WTC11 (cell line): ENCODE measurements around the gene CDH12. TPM values are rescaled to one million over a fixed set of nuclear protein-coding genes. Genes with fewer than 3 reads are reported as not detected.

Experiments used
- ATAC-seq: fragments of 200-7000 bp; cut with Tn5 transposase; 2 replicates; pipeline ENCODE4 v1.10.0; 2021; ENCODE audit warnings: mild to moderate bottlenecking, moderate library complexity
- CTCF ChIA-PET: fragments of 300-600 bp; sonication (Branson Sonifier 250); formaldehyde crosslinking; loops from one replicate; lab custom pipeline; 2021; ENCODE audit warnings: antibody characterized with exemption; lab: Charles Lee
- POLR2A ChIA-PET: fragments of 350-600 bp; sonication (Branson Sonifier 250); formaldehyde crosslinking; loops from one replicate; lab custom pipeline; 2021; ENCODE audit warnings: antibody characterized with exemption; lab: Charles Lee
- DNase-seq: peaks from one replicate; pipeline ENCODE4 v3.0.0; 2021; ENCODE audit warnings: low spot score
- H3K27ac Mint-ChIP-seq: 2 replicates; pipeline ENCODE4 v1.8.0; 2021; ENCODE audit warnings: mixed read lengths
- H3K27me3 Mint-ChIP-seq: 2 replicates; pipeline ENCODE4 v1.8.0; 2021; ENCODE audit warnings: low read depth, mild to moderate bottlenecking, moderate library complexity, mixed read lengths
- H3K36me3 Mint-ChIP-seq: 2 replicates; pipeline ENCODE4 v1.8.0; 2021; ENCODE audit warnings: mixed read lengths
- H3K4me1 Mint-ChIP-seq: 2 replicates; pipeline ENCODE4 v1.8.0; 2022; ENCODE audit warnings: mixed read lengths
- H3K4me3 Mint-ChIP-seq: 2 replicates; pipeline ENCODE4 v1.8.0; 2021; ENCODE audit warnings: mild to moderate bottlenecking, moderate library complexity, mixed read lengths
- H3K9me3 Mint-ChIP-seq: 2 replicates; pipeline ENCODE4 v1.8.0; 2021; ENCODE audit warnings: mixed read lengths
- AFF4 ChIP-seq: sonication (generic); formaldehyde crosslinking; IDR thresholded peaks from 2 replicates; pipeline ENCODE4 v1.8.1; 2023; ENCODE audit warnings: mild to moderate bottlenecking, missing genetic modification reagents, borderline replicate concordance
- FOXJ3 ChIP-seq: sonication (generic); formaldehyde crosslinking; IDR thresholded peaks from 2 replicates; pipeline ENCODE4 v1.9.0; 2021; ENCODE audit warnings: missing genetic modification reagents, mild to moderate bottlenecking, borderline replicate concordance
- GRHL2 ChIP-seq: fragments of 250-450 bp; sonication (Bioruptor Pico); IDR thresholded peaks from 2 replicates; pipeline ENCODE4 v1.8.0; 2022; ENCODE audit warnings: mild to moderate bottlenecking, moderate library complexity; ENCODE audit not compliant: insufficient replicate concordance, severe bottlenecking
- KAT7 ChIP-seq: sonication (generic); formaldehyde crosslinking; IDR thresholded peaks from 2 replicates; pipeline ENCODE4 v1.8.1; 2023; ENCODE audit warnings: missing genetic modification reagents, mild to moderate bottlenecking, borderline replicate concordance
- NFATC4 ChIP-seq: fragments of 250-450 bp; sonication (Bioruptor Pico); IDR thresholded peaks from 2 replicates; pipeline ENCODE4 v1.9.0; 2021; ENCODE audit warnings: mild to moderate bottlenecking
- NFYB ChIP-seq: sonication (generic); formaldehyde crosslinking; conservative IDR thresholded peaks from 2 replicates; pipeline ENCODE4 v1.8.0; 2022; ENCODE audit warnings: low read depth, missing genetic modification reagents
- NR3C1 ChIP-seq: sonication (generic); formaldehyde crosslinking; conservative IDR thresholded peaks from 2 replicates; pipeline ENCODE4 v1.8.1; 2023; ENCODE audit warnings: low read depth, mild to moderate bottlenecking, missing genetic modification reagents
- PRRX2 ChIP-seq: fragments of 250-450 bp; sonication (Bioruptor Pico); IDR thresholded peaks from 2 replicates; pipeline ENCODE4 v1.8.0; 2021; ENCODE audit warnings: mild to moderate bottlenecking
- STAT6 ChIP-seq: sonication (generic); formaldehyde crosslinking; conservative IDR thresholded peaks from 2 replicates; pipeline ENCODE4 v1.8.1; 2023; ENCODE audit warnings: mild to moderate bottlenecking, low read depth, missing genetic modification reagents, moderate library complexity
- TEAD4 ChIP-seq: sonication (generic); formaldehyde crosslinking; IDR thresholded peaks from 2 replicates; pipeline ENCODE4 v1.8.0; 2022; ENCODE audit warnings: mild to moderate bottlenecking, missing genetic modification reagents
- TP53 ChIP-seq: sonication (generic); formaldehyde crosslinking; IDR thresholded peaks from 2 replicates; pipeline ENCODE4 v1.8.1; 2023; ENCODE audit warnings: mild to moderate bottlenecking, missing genetic modification reagents
- ZMAT4 ChIP-seq: fragments of 250-450 bp; sonication (Bioruptor Pico); IDR thresholded peaks from 2 replicates; pipeline ENCODE4 v1.9.0; 2021; ENCODE audit warnings: mild to moderate bottlenecking
- ZNF423 ChIP-seq: fragments of 250-450 bp; sonication (Bioruptor Pico); IDR thresholded peaks from 2 replicates; pipeline ENCODE4 v2.1.2; 2022; ENCODE audit warnings: mild to moderate bottlenecking, moderate library complexity
- total RNA-seq: library from RNA; stranded (reverse); gene quantifications from 3 replicates; pipeline ENCODE4 v1.2.3, GENCODE V29; 2021
- TF ChIP-seq, protein P1 (sequence below): sonication (generic); formaldehyde crosslinking; IDR thresholded peaks from 2 replicates; pipeline ENCODE4 v1.8.1; 2023; ENCODE audit warnings: mild to moderate bottlenecking, missing genetic modification reagents, moderate library complexity

The CDH12 gene
- total RNA-seq, 1 experiment from 2014 or later, result not detected

DNA sequence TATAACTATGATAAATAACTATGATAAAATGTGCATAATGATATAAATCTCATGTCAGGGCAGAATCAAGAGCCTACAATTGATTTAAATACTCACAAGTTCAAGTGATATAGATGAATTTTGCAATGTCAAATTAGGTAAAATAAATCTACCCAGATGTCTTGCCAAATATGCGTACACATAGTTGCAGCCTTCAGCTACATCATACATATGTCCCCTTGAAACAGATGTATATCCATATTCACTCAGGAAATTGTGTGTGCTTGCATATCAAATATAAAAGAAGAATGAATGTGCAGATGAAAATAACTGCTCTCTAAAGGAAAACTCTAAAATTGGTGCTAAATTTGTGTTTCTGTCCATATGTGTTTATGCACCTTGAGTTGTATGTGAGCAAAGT lies 130.7 kb downstream of the CDH12 start:
- no peak overlapping the region for H3K4me3 Mint-ChIP-seq
- ATAC-seq, result no peak
- POLR2A ChIA-PET, result no interaction called here

GRCh38 chr5:22722056-22722455 lies 131.1 kb downstream of the CDH12 start:
- Mint-ChIP-seq H3K4me3 (no peak overlapping the region), H3K4me1 (no peaks in the 10 kb centered on the region), H3K27me3 (peaks cover 4% of the 10 kb centered on the region), H3K9me3 (peaks cover 55% of the 10 kb centered on the region), H3K36me3 (peaks cover 23% of the 10 kb centered on the region), H3K27ac (no peak overlapping the region)
- ChIA-PET POLR2A (no interaction called here), CTCF (no interaction called here)
- ATAC-seq (no peak), DNase-seq (no peak)
- TF ChIP-seq TP53 (CRISPR knock-in tag), result no peak

More for the DNA sequence above, 130.7 kb downstream of the CDH12 start:
- CTCF ChIA-PET, result no interaction called here
- Mint-ChIP-seq H3K36me3 (peaks cover 23% of the 10 kb centered on the region), H3K4me1 (no peaks in the 10 kb centered on the region), H3K27ac (no peak overlapping the region), H3K9me3 (peaks cover 55% of the 10 kb centered on the region)
- no peak for DNase-seq
- TF ChIP-seq PRRX2 (CRISPR knock-in tag), result no peak
- no peak for TF ChIP-seq ZMAT4 (CRISPR knock-in tag)
- TF ChIP-seq FOXJ3 (CRISPR knock-in tag), result no peak
- TF ChIP-seq, all 79 proteins: peak for 0
- peaks cover 4% of the 10 kb centered on the region for H3K27me3 Mint-ChIP-seq

DNA sequence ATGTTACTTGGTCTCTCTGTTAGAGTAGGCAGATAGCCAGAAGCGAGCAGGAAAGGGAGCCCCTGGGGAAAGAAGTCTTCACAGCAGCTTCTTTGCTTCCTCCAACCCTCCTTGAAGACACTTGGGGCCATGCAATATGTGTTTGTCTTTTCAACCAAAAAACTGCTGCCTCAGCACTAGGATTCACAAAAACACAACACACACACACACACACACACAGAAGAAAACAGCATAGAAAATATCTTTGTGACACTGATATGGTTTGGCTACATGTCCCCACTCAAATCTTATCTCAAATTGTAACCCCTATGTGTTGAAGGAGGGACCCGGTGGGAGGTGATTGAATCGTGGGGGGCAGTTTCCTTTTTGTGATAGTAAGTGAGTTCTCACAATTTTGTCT lies 133.3 kb downstream of the CDH12 start:
- Mint-ChIP-seq H3K4me1 (no peaks in the 10 kb centered on the region), H3K4me3 (no peak overlapping the region), H3K36me3 (peaks cover 23% of the 10 kb centered on the region), H3K27me3 (peaks cover 4% of the 10 kb centered on the region; the same call in 1 of the 2 replicates), H3K9me3 (peaks cover 47% of the 10 kb centered on the region), H3K27ac (no peak overlapping the region)
- DNase-seq (no peak), ATAC-seq (no peak)
- ChIA-PET CTCF (no interaction called here), POLR2A (no interaction called here)
- no peak for TF ChIP-seq GRHL2
- no peak for TF ChIP-seq NR3C1 (CRISPR knock-in tag)
- TF ChIP-seq, protein P1, sequence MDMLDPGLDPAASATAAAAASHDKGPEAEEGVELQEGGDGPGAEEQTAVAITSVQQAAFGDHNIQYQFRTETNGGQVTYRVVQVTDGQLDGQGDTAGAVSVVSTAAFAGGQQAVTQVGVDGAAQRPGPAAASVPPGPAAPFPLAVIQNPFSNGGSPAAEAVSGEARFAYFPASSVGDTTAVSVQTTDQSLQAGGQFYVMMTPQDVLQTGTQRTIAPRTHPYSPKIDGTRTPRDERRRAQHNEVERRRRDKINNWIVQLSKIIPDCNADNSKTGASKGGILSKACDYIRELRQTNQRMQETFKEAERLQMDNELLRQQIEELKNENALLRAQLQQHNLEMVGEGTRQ (CRISPR knock-in tag), result no peak
- no peak for TF ChIP-seq NFYB (CRISPR knock-in tag)
- no peak for TF ChIP-seq ZNF423 (CRISPR knock-in tag)

- no peak for ATAC-seq
- no peak for TF ChIP-seq STAT6 (CRISPR knock-in tag)
- no peak for TF ChIP-seq KAT7 (CRISPR knock-in tag)
- TF ChIP-seq TEAD4, result no peak
- TF ChIP-seq NFYB (CRISPR knock-in tag), result no peak
- TF ChIP-seq NFATC4, result no peak
- no peak for TF ChIP-seq AFF4
- H3K4me3 Mint-ChIP-seq, result no peak overlapping the region
- H3K27me3 Mint-ChIP-seq, result no peaks in the 10 kb centered on the region
- ChIA-PET POLR2A (no interaction called here), CTCF (no interaction called here)
- DNase-seq, result no peak
- no peaks in the 10 kb centered on the region for H3K9me3 Mint-ChIP-seq
- H3K4me1 Mint-ChIP-seq, result no peaks in the 10 kb centered on the region
- no peak overlapping the region for H3K27ac Mint-ChIP-seq
- H3K36me3 Mint-ChIP-seq, result no peaks in the 10 kb centered on the region
Observed at GRCh38 chr5:22710660-22711059, 142.5 kb downstream of the CDH12 start.
